GM21786 (cell line): ENCODE measurements around the gene KIF4A.
"Not testable (repeated sequence)": the region's sequence is repeated elsewhere in the genome, so short reads cannot be mapped to it uniquely, and the experiment has no call there.

Experiments
- ATAC-seq: cut with Tn5 transposase; IDR thresholded peaks from one replicate; pipeline ENCODE4 v1.9.1; 2021; ENCODE audit not compliant: unreplicated experiment

KIF4A gene, protein sequence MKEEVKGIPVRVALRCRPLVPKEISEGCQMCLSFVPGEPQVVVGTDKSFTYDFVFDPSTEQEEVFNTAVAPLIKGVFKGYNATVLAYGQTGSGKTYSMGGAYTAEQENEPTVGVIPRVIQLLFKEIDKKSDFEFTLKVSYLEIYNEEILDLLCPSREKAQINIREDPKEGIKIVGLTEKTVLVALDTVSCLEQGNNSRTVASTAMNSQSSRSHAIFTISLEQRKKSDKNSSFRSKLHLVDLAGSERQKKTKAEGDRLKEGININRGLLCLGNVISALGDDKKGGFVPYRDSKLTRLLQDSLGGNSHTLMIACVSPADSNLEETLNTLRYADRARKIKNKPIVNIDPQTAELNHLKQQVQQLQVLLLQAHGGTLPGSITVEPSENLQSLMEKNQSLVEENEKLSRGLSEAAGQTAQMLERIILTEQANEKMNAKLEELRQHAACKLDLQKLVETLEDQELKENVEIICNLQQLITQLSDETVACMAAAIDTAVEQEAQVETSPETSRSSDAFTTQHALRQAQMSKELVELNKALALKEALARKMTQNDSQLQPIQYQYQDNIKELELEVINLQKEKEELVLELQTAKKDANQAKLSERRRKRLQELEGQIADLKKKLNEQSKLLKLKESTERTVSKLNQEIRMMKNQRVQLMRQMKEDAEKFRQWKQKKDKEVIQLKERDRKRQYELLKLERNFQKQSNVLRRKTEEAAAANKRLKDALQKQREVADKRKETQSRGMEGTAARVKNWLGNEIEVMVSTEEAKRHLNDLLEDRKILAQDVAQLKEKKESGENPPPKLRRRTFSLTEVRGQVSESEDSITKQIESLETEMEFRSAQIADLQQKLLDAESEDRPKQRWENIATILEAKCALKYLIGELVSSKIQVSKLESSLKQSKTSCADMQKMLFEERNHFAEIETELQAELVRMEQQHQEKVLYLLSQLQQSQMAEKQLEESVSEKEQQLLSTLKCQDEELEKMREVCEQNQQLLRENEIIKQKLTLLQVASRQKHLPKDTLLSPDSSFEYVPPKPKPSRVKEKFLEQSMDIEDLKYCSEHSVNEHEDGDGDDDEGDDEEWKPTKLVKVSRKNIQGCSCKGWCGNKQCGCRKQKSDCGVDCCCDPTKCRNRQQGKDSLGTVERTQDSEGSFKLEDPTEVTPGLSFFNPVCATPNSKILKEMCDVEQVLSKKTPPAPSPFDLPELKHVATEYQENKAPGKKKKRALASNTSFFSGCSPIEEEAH

GRCh38 chrX:70289793-70290770, at the start of gene KIF4A, which contains the start of gene PDZD11:
TSS of gene KIF4A (plus strand) at chrX:70290104. CDS start at chrX:70290459, 355 bp downstream.
TSS of gene PDZD11 (minus strand) at chrX:70289927. CDS start at chrX:70289341, 586 bp downstream.
- peak; percentile 92 for ATAC-seq

DNA sequence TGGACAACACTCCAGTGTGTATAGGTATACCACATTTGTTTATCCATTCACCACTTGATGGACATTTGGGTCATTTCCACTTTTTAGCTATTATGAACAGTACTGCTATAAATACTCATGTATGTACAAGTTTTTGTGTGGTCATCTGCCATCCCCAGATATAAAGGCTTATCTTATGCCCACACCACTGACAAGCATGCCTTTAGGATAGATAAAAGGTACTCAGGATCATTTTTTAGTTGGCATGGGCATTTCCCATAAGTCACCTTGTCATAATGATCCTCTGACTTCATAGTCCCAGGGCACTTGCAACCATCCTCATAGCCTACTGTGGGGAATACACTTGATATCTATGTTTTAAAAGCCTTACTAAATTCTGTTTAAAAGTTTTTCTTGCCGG, 49.2 kb upstream of the KIF4A start:
- ATAC-seq: no peak

DNA sequence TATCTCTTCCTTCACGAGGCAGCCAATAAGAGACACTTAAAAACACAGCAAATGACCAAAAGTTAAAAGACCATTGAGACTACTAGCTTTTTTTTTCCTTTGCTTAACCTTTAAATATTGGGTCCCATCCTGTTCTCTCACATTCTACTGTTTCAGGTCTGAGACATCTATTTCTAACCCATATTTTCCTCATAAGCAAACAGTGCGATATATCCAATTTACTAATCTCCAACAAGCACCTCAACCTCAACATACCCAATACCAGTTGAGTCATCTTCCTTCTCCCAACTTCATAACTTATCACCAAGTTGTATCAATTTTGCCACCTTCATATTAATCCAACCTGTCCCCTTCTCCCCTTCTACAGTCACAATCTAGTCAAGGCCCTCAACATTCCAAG, 48.4 kb upstream of the KIF4A start:
- ATAC-seq: no peak

DNA sequence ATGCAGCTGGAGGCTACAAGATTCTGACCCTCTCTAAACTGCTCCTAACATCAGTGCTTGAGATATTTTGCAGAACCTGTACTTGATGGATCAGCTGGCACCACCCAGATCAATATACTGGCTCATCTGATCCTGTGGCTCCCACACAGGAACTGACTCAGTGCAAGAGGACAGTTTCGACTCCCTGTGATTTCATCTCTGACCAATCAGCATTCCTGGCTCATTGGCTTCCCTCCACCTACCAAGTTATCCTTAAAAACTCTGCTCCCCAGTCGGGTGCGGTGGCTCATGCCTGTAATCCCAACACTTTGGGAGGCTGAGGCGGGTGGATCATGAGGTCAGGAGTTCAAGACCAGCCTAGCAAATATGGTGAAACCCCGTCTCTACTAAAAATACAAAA, 46.3 kb upstream of the KIF4A start:
- ATAC-seq: not testable (repeated sequence)

- ATAC-seq: no peak
These were observed 45.0 kb upstream of the KIF4A start for GRCh38 chrX:70244881-70245280.

GRCh38 chrX:70247252-70247651, 42.7 kb upstream of the KIF4A start:
- no peak for ATAC-seq

GRCh38 chrX:70252491-70252890, 37.4 kb upstream of the KIF4A start:
- no peak for ATAC-seq

DNA sequence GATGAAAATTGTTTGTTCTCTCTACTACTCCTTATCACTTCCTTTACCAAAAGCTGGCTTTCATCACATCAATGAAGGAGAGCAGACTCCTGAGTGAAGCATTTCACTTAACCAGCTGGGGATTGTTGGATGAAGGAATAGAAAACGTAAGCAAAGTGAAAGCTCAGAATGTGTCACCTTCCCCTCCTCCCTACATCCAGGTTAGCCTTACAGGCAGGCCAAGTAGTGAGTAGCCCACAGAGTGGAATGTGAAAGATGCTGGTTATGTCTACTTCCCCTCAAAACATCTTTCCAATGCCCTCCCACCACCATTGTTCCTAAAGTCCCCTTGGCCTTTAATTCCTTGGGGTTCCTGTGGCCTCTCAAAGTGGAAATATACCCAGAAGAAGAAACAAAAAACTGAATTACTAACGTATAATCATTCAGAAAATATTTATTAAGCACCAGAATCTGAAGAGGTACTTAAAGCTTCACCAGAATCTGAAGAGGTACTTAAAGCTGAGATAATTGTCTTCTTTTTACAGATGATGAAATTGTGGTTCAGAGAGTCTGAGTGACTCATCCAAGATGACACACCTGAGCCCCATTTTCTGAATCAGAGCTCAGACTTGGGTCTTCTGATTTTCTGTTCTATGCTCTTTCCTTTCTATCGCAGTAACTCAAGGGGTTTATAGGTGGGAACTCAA, 36.4 kb upstream of the KIF4A start:
- ATAC-seq: no peak

GRCh38 chrX:70254063-70254400, 35.9 kb upstream of the KIF4A start:
- no peak for ATAC-seq

GRCh38 chrX:70254909-70255308, 35.0 kb upstream of the KIF4A start:
- no peak for ATAC-seq

- ATAC-seq: no peak
These were observed 34.5 kb upstream of the KIF4A start for GRCh38 chrX:70255452-70255851.

GRCh38 chrX:70257423-70258288, 32.2 kb upstream of the KIF4A start:
- no peak for ATAC-seq

DNA sequence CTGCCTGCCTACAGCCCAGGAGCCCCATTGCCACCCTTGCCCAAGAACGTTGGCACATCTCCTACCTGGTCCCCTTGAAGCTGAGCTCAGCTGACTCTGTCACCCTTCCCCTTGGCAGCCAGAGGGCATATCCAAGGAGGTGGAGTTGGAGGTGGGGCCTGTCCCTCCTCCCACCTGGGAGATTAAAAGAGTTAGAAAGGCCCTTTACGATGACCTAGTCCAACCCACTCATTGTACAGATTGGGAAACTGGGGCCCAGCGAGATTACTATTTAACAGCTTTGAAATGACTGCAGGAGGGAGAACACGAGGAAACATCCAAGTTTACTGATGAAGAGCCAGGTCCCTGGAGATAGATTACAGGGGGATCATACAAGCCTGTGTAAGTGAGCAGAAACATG, 29.8 kb upstream of the KIF4A start, which contains the start of gene P2RY4:
P2RY4 (minus strand) TSS at position 101 of the 400 bp plus-strand sequence. CDS start 580 bp downstream, outside the sequence.
- ATAC-seq: no peak

GRCh38 chrX:70262952-70263567, 26.8 kb upstream of the KIF4A start:
- ATAC-seq: peak; percentile 84

DNA sequence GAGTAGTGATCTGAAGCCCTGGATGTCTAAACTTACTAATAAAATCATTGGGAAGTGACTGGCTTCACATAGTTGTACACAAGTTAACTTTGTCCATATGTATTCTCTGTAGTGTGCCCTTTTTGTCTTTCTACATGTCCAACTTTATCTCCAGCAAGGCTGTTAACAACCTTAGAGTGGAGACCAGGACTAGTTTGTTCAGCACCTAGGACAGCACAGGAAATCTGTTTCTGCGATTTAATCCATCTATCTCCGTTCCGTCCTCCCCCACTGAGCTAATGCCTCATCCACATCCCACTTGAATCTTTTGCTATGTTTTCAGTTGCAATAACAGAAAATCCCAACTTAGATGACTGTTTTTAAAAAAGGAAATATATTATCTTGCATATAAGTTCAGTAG, 25.1 kb upstream of the KIF4A start:
- ATAC-seq: no peak

DNA sequence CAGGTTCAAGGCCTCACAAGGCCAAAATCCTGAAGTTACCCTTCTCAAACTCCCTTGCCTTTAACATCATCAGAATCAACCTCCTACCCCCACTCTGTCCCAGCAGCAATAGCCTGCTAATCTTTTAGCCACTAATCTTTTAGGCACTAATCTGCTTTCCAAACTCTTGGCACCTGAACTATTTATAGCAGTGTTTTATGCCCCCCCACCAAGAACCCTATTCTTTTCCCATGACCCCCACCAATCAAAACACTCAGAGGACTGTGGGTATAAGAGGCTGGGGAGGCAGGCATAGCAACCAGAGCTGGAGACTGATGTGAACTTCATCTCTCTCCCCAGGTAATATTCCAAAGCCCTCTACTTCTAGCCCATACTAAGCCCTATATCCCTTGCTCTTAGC, 21.9 kb upstream of the KIF4A start, which contains the start of gene ARR3:
ARR3 (plus strand) TSS at position 301 of the 400 bp plus-strand sequence. CDS start 1,052 bp downstream, outside the sequence.
- ATAC-seq: no peak

- not testable (repeated sequence) for ATAC-seq
These were observed 15.9 kb upstream of the KIF4A start for GRCh38 chrX:70274029-70274428.

GRCh38 chrX:70279081-70279480, 10.8 kb upstream of the KIF4A start:
- ATAC-seq: no peak
